HepG2 (cell line): ENCODE results near the gene S100A5. TPM values are rescaled to one million over a fixed set of nuclear protein-coding genes. Genes with fewer than 3 reads are reported as not detected.

Experiments used
- CBX5 ChIP-seq: sonication (generic); formaldehyde crosslinking; IDR thresholded peaks from 2 replicates; pipeline ENCODE4 v1.4.0; 2020; ENCODE audit warnings: missing genetic modification reagents, borderline replicate concordance
- FOXA3 ChIP-seq: IDR thresholded peaks from 2 replicates; pipeline ENCODE4 v1.6.1; 2016; ENCODE audit warnings: missing genetic modification reagents, missing compliant biosample characterization
- MEIS1 ChIP-seq: sonication (generic); formaldehyde crosslinking; IDR thresholded peaks from 2 replicates; pipeline ENCODE4 v1.9.0; 2021; ENCODE audit warnings: mild to moderate bottlenecking, missing genetic modification reagents, moderate library complexity, borderline replicate concordance
- NCOA1 ChIP-seq: sonication (generic); formaldehyde crosslinking; IDR thresholded peaks from 2 replicates; pipeline ENCODE4 v1.9.0; 2021; ENCODE audit warnings: missing genetic modification reagents
- ZFP41 ChIP-seq: sonication (generic); formaldehyde crosslinking; IDR thresholded peaks from 2 replicates; pipeline ENCODE4 v1.4.0; 2020; ENCODE audit warnings: mild to moderate bottlenecking, missing genetic modification reagents, borderline replicate concordance
- ZNF230 ChIP-seq: sonication (generic); formaldehyde crosslinking; IDR thresholded peaks from 2 replicates; pipeline ENCODE4 v1.4.0; 2020; ENCODE audit warnings: mild to moderate bottlenecking, missing genetic modification reagents
- ZNF616 ChIP-seq: sonication (generic); formaldehyde crosslinking; IDR thresholded peaks from 2 replicates; pipeline ENCODE4 v1.5.0; 2020; ENCODE audit warnings: low read depth, mild to moderate bottlenecking, missing genetic modification reagents
- polyA plus RNA-seq, 8 experiments: library from polyadenylated mRNA; depleted of rRNA in 3 of 8; stranded (reverse) in 7 of 8; unstranded in 1 of 8; fragments of >200 nt; fragmentation: Illumina TruSeq in 4 of 8; extraction: Trizol in 4 of 8; gene quantifications; 2 replicates each; pipeline versions ENCODE4 v1.2.1 to v1.2.3, GENCODE V29; 2011 to 2016; ENCODE audit warnings: low read depth in 4 of 8, missing spikeins in 1 of 8, mixed read lengths in 1 of 8; ENCODE audit not compliant: insufficient read depth in 1 of 8
- total RNA-seq, 5 experiments: library from RNA; depleted of rRNA; stranded (reverse); fragments of >200 nt; fragmentation: Illumina TruSeq; extraction: Trizol; gene quantifications; 2 replicates each; pipeline ENCODE4 v1.2.3, GENCODE V29; 2016; ENCODE audit warnings: low read depth in 1 of 5
- TF ChIP-seq, protein P1 (sequence below): sonication (generic); formaldehyde crosslinking; IDR thresholded peaks from 2 replicates; pipeline ENCODE4 v1.4.0; 2020; ENCODE audit warnings: low read depth, mild to moderate bottlenecking, missing genetic modification reagents
- TF ChIP-seq, protein P2 (sequence below): sonication (generic); formaldehyde crosslinking; IDR thresholded peaks from 2 replicates; pipeline ENCODE4 v1.9.0; 2021; ENCODE audit warnings: mild to moderate bottlenecking, missing genetic modification reagents
- TF ChIP-seq, protein P3 (sequence below): sonication (generic); formaldehyde crosslinking; IDR thresholded peaks from 2 replicates; pipeline ENCODE4 v1.4.0; 2020; ENCODE audit warnings: missing genetic modification reagents
- TF ChIP-seq, protein P4 (sequence below): sonication (generic); formaldehyde crosslinking; IDR thresholded peaks from 2 replicates; pipeline ENCODE4 v1.8.1; 2023; ENCODE audit warnings: mild to moderate bottlenecking, moderate library complexity, missing genetic modification reagents
- TF ChIP-seq, protein P5 (sequence below): sonication (generic); formaldehyde crosslinking; IDR thresholded peaks from 2 replicates; pipeline ENCODE4 v1.9.0; 2022; ENCODE audit warnings: low read depth, missing genetic modification reagents
- TF ChIP-seq, protein P6 (sequence below): sonication (generic); formaldehyde crosslinking; IDR thresholded peaks from 2 replicates; pipeline ENCODE4 v1.5.0; 2020; ENCODE audit warnings: mild to moderate bottlenecking, missing genetic modification reagents

S100A5 gene
- total and polyA plus RNA-seq, 2 of the 13 experiments (the other 11 are each of a cell fraction or from before 2014, with no cell fraction given), result not detected

DNA sequence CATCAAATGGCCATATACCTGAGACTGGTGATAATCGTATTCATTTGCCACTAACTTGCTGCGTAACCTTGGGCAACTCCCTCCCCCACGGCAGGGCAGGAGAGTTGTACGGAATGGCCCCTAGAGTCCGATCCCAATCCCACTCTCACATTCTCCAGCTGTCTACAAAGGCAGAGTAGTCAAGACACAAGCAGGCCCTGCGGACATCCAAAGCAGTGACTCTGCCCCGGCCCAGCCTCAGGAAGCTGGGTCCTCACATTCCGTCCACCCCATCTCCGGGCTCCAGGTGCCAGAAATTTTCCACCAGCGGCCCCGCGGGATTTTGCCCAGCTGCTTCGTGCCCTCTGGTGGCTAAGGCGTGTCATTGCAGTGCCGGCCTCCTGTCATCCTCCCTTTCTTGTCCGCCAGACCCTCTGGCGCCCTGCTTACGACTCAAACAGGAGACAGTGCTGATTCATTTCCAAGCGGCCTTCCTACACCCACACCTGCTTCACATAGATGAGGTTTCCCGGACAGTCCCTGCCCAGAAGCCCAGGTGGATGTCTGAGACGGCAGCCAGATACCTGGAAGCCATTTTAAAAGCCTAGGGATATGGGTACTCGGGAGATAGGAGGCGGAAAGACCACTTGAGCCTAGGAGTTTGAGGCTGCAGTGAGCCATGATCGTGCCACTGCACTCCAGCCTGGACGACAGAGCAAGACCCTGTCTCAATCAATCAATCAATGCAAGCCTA, 27.8 kb upstream of the S100A5 start (continued):
- TF ChIP-seq, protein P1, sequence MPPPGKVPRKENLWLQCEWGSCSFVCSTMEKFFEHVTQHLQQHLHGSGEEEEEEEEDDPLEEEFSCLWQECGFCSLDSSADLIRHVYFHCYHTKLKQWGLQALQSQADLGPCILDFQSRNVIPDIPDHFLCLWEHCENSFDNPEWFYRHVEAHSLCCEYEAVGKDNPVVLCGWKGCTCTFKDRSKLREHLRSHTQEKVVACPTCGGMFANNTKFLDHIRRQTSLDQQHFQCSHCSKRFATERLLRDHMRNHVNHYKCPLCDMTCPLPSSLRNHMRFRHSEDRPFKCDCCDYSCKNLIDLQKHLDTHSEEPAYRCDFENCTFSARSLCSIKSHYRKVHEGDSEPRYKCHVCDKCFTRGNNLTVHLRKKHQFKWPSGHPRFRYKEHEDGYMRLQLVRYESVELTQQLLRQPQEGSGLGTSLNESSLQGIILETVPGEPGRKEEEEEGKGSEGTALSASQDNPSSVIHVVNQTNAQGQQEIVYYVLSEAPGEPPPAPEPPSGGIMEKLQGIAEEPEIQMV (CRISPR knock-in tag), result no peak
- TF ChIP-seq, protein P2, sequence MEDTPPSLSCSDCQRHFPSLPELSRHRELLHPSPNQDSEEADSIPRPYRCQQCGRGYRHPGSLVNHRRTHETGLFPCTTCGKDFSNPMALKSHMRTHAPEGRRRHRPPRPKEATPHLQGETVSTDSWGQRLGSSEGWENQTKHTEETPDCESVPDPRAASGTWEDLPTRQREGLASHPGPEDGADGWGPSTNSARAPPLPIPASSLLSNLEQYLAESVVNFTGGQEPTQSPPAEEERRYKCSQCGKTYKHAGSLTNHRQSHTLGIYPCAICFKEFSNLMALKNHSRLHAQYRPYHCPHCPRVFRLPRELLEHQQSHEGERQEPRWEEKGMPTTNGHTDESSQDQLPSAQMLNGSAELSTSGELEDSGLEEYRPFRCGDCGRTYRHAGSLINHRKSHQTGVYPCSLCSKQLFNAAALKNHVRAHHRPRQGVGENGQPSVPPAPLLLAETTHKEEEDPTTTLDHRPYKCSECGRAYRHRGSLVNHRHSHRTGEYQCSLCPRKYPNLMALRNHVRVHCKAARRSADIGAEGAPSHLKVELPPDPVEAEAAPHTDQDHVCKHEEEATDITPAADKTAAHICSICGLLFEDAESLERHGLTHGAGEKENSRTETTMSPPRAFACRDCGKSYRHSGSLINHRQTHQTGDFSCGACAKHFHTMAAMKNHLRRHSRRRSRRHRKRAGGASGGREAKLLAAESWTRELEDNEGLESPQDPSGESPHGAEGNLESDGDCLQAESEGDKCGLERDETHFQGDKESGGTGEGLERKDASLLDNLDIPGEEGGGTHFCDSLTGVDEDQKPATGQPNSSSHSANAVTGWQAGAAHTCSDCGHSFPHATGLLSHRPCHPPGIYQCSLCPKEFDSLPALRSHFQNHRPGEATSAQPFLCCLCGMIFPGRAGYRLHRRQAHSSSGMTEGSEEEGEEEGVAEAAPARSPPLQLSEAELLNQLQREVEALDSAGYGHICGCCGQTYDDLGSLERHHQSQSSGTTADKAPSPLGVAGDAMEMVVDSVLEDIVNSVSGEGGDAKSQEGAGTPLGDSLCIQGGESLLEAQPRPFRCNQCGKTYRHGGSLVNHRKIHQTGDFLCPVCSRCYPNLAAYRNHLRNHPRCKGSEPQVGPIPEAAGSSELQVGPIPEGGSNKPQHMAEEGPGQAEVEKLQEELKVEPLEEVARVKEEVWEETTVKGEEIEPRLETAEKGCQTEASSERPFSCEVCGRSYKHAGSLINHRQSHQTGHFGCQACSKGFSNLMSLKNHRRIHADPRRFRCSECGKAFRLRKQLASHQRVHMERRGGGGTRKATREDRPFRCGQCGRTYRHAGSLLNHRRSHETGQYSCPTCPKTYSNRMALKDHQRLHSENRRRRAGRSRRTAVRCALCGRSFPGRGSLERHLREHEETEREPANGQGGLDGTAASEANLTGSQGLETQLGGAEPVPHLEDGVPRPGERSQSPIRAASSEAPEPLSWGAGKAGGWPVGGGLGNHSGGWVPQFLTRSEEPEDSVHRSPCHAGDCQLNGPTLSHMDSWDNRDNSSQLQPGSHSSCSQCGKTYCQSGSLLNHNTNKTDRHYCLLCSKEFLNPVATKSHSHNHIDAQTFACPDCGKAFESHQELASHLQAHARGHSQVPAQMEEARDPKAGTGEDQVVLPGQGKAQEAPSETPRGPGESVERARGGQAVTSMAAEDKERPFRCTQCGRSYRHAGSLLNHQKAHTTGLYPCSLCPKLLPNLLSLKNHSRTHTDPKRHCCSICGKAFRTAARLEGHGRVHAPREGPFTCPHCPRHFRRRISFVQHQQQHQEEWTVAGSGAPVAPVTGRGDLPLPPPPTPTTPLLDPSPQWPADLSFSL (CRISPR knock-in tag), result no peak
- no peak for TF ChIP-seq ZNF616 (CRISPR knock-in tag)
- peak; percentile 45; the same call in 1 of the 2 replicates for TF ChIP-seq FOXA3 (CRISPR knock-in tag)
- TF ChIP-seq, protein P3, sequence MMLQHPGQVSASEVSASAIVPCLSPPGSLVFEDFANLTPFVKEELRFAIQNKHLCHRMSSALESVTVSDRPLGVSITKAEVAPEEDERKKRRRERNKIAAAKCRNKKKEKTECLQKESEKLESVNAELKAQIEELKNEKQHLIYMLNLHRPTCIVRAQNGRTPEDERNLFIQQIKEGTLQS (CRISPR knock-in tag), result no peak
- TF ChIP-seq, protein P4, sequence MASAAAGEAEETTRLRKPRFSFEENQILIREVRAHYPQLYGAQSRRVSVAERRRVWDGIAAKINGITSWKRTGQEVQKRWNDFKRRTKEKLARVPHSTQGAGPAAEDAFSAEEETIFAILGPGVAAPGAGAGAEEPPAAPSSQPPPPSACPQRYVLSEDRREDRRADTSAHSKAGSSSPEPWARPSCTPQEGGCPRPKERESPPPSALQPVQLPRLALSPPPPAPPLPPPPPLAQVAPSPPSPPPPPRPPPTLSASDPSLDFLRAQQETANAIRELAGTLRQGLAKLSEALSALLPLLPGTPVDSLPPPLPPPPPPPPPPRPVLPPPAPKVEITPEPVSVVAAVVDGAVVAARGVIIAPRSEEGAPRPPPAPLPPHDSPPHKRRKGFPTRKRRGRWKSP (CRISPR knock-in tag), result 0 out of 2 replicates have a peak, but pooled peaks have one; percentile 32
- TF ChIP-seq ZNF230 (CRISPR knock-in tag), result 0 out of 2 replicates have a peak, but pooled peaks have one; percentile 35
- no peak for TF ChIP-seq ZFP41 (CRISPR knock-in tag)
- TF ChIP-seq, protein P5, sequence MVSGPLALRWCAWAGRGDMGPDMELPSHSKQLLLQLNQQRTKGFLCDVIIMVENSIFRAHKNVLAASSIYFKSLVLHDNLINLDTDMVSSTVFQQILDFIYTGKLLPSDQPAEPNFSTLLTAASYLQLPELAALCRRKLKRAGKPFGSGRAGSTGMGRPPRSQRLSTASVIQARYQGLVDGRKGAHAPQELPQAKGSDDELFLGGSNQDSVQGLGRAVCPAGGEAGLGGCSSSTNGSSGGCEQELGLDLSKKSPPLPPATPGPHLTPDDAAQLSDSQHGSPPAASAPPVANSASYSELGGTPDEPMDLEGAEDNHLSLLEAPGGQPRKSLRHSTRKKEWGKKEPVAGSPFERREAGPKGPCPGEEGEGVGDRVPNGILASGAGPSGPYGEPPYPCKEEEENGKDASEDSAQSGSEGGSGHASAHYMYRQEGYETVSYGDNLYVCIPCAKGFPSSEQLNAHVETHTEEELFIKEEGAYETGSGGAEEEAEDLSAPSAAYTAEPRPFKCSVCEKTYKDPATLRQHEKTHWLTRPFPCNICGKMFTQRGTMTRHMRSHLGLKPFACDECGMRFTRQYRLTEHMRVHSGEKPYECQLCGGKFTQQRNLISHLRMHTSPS, result no peak
- 0 out of 2 replicates have a peak, but pooled peaks have one; percentile 77 for TF ChIP-seq MEIS1
- TF ChIP-seq, protein P6, sequence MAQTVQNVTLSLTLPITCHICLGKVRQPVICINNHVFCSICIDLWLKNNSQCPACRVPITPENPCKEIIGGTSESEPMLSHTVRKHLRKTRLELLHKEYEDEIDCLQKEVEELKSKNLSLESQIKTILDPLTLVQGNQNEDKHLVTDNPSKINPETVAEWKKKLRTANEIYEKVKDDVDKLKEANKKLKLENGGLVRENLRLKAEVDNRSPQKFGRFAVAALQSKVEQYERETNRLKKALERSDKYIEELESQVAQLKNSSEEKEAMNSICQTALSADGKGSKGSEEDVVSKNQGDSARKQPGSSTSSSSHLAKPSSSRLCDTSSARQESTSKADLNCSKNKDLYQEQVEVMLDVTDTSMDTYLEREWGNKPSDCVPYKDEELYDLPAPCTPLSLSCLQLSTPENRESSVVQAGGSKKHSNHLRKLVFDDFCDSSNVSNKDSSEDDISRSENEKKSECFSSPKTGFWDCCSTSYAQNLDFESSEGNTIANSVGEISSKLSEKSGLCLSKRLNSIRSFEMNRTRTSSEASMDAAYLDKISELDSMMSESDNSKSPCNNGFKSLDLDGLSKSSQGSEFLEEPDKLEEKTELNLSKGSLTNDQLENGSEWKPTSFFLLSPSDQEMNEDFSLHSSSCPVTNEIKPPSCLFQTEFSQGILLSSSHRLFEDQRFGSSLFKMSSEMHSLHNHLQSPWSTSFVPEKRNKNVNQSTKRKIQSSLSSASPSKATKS (CRISPR knock-in tag), result no peak
- TF ChIP-seq NCOA1, result 0 out of 2 replicates have a peak, but pooled peaks have one; percentile 48
- no peak for TF ChIP-seq CBX5 (CRISPR knock-in tag)
